CD4-positive, alpha-beta T cell (primary cell): ENCODE measurements around the gene SLC35A5. TPM values are rescaled to one million over a fixed set of nuclear protein-coding genes. Genes with fewer than 3 reads are reported as not detected.

Source experiments
- ATAC-seq: fragments of 200-7000 bp; cut with Tn5 transposase; one replicate; pipeline ENCODE4 v1.10.0; 2022; ENCODE audit warnings: mild to moderate bottlenecking; ENCODE audit not compliant: poor library complexity
- CTCF ChIA-PET: fragments of 350-600 bp; sonication (Branson Sonifier 250); formaldehyde crosslinking; loops from one replicate; lab custom pipeline; 2021; ENCODE audit warnings: antibody characterized with exemption, inconsistent platforms; lab: Charles Lee
- POLR2A ChIA-PET: fragments of 350-600 bp; sonication (Branson Sonifier 250); formaldehyde crosslinking; loops from one replicate; lab custom pipeline; 2021; ENCODE audit warnings: antibody characterized with exemption, inconsistent platforms; lab: Charles Lee
- DNase-seq, 14 experiments: peaks; one replicate each; pipeline ENCODE4 v3.0.0-alpha.2; 2013 to 2020; ENCODE audit warnings: mixed read lengths in 2 of 14
- H3K27ac ChIP-seq, 2 donors: one replicate each; pipeline versions ENCODE4 v1.5.1 to v1.7.0; 2013; ENCODE audit warnings: low read length in 2 of 2, low read depth in 1 of 2, mild to moderate bottlenecking in 1 of 2
- H3K27me3 ChIP-seq, 2 experiments: 1 replicate in 1 of 2; 2 replicates in 1 of 2; pipeline versions ENCODE4 v1.6.1 to v1.7.0; 2013; ENCODE audit warnings: low read length in 2 of 2, control low read depth in 1 of 2, mild to moderate bottlenecking in 1 of 2, moderate library complexity in 1 of 2; ENCODE audit not compliant: insufficient read depth in 2 of 2, control insufficient read depth in 1 of 2
- H3K36me3 ChIP-seq: one replicate; pipeline ENCODE4 v1.6.1; 2013; ENCODE audit warnings: low read length, control low read depth; ENCODE audit not compliant: insufficient read depth
- H3K4me1 ChIP-seq: one replicate; pipeline ENCODE4 v1.6.1; 2013; ENCODE audit warnings: low read length, control low read depth; ENCODE audit not compliant: insufficient read depth
- H3K4me3 ChIP-seq: one replicate; pipeline ENCODE4 v1.5.1; 2013; ENCODE audit warnings: mild to moderate bottlenecking, low read length, moderate library complexity
- H3K9me3 ChIP-seq, 2 experiments: 1 replicate in 1 of 2; 2 replicates in 1 of 2; pipeline versions ENCODE4 v1.6.1 to v1.7.0; 2013; ENCODE audit warnings: low read length in 2 of 2, mild to moderate bottlenecking in 2 of 2, control low read depth in 1 of 2, moderate library complexity in 1 of 2; ENCODE audit not compliant: control insufficient read depth in 1 of 2, insufficient read depth in 1 of 2
- H3K27ac Mint-ChIP-seq: one replicate; pipeline ENCODE4 v1.8.0; 2020; ENCODE audit warnings: mixed read lengths
- H3K27me3 Mint-ChIP-seq: one replicate; pipeline ENCODE4 v1.8.0; 2021; ENCODE audit warnings: mixed read lengths
- H3K36me3 Mint-ChIP-seq: one replicate; pipeline ENCODE4 v1.8.0; 2021; ENCODE audit warnings: low read depth, mixed read lengths
- H3K4me1 Mint-ChIP-seq: one replicate; pipeline ENCODE4 v1.8.0; 2021; ENCODE audit warnings: low read depth, mixed read lengths
- H3K4me3 Mint-ChIP-seq: one replicate; pipeline ENCODE4 v1.8.0; 2020; ENCODE audit warnings: mild to moderate bottlenecking, mixed read lengths
- H3K9me3 Mint-ChIP-seq: one replicate; pipeline ENCODE4 v1.8.0; 2020; ENCODE audit warnings: mixed read lengths
- intact Hi-C, 2 experiments: fragments of 100-400 bp; cut with DNase I in 1 of 2; cut with micrococcal nuclease in 1 of 2; formaldehyde crosslinking; loops; one replicate each; pipeline versions ENCODE4 v1.15.1 to v1.9.0; 2023 to 2025; cut with DNase I, micrococcal nuclease
- total RNA-seq, 174 experiments: library from RNA in 2 of 174; stranded (reverse) in 2 of 174; gene quantifications; one replicate each; pipeline ENCODE4 v1.2.3 and lab custom pipeline; 2021 to 2026
- TF ChIP-seq, protein P1 (sequence below): fragments of 200-600 bp; IDR thresholded peaks from one replicate; pipeline ENCODE4 v1.8.0; 2022; ENCODE audit warnings: antibody characterized with exemption, mild to moderate bottlenecking

Gene SLC35A5
- total RNA-seq, 2 experiments from 2014 or later = 4.6 to 7.3 TPM

DNA sequence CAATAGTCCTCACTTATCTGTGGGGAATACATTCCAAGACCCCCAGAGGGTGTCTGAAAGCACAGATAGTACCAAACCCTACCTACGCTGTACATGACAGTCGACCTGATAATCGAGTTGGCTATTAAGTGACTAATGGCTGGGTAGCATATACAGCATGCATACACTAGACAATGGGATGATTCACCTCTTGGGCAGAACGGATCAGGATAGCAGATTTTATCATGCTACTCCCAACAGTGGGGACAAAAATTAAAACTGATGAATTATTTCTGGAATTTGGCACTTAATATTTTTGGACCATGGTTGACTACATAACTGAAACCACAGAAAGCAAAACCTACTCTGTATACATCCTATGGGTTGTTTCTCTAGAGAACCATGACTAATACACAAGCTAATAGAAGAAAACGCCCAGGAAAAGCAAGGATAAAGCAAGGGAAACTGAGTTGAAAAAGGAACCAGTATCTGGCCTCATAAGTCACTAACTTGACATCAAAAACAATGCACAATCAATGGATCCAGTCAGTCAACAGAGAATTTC, 15.6 kb upstream of the SLC35A5 start:
- POLR2A ChIA-PET = interaction anchor here (2.3 kb wide), 1 partner anchor 16 kb away, joined by 9 read pairs; the partner anchor contains the start of genes ATG3 and SLC35A5
- DNase-seq = no peak
- intact Hi-C loops = no loop called here
- Histone ChIP-seq H3K9me3 (no peaks in the 10 kb centered on the region), H3K4me1 (no peaks in the 10 kb centered on the region), H3K27me3 (no peaks in the 10 kb centered on the region), H3K36me3 (peaks cover 55% of the 10 kb centered on the region), H3K27ac (no peak overlapping the region), H3K4me3 (no peak overlapping the region)
- Mint-ChIP-seq H3K4me1 (peaks cover 22% of the 10 kb centered on the region), H3K27ac (no peak overlapping the region), H3K27me3 (no peaks in the 10 kb centered on the region), H3K36me3 (peaks cover 77% of the 10 kb centered on the region), H3K9me3 (no peaks in the 10 kb centered on the region), H3K4me3 (no peak overlapping the region)
- ATAC-seq = no peak
- CTCF ChIA-PET = no interaction called here
- TF ChIP-seq, protein P1, sequence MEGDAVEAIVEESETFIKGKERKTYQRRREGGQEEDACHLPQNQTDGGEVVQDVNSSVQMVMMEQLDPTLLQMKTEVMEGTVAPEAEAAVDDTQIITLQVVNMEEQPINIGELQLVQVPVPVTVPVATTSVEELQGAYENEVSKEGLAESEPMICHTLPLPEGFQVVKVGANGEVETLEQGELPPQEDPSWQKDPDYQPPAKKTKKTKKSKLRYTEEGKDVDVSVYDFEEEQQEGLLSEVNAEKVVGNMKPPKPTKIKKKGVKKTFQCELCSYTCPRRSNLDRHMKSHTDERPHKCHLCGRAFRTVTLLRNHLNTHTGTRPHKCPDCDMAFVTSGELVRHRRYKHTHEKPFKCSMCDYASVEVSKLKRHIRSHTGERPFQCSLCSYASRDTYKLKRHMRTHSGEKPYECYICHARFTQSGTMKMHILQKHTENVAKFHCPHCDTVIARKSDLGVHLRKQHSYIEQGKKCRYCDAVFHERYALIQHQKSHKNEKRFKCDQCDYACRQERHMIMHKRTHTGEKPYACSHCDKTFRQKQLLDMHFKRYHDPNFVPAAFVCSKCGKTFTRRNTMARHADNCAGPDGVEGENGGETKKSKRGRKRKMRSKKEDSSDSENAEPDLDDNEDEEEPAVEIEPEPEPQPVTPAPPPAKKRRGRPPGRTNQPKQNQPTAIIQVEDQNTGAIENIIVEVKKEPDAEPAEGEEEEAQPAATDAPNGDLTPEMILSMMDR = no peak

DNA sequence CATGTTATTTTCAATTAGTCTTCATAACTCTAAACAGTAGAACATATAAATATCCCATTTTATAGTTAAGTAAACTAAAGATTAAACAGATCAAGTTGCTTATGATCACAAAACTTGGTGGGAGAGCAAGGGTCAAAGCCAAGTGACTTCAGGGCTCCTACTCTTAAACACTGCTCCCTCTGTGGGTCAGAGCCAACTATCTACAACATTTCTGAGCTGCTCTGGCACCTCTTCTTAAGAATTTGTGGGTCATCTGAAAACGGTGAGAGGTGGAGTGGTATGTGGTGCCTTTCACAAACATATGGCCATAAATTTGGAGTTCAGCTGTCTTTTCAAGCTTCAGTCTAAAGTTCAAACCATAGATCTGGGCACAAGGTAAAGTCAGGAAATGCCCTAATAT, 11.0 kb upstream of the SLC35A5 start:
- Histone ChIP-seq H3K27me3 (no peaks in the 10 kb centered on the region), H3K4me3 (no peak overlapping the region), H3K27ac (no peak overlapping the region), H3K4me1 (no peaks in the 10 kb centered on the region), H3K9me3 (no peaks in the 10 kb centered on the region), H3K36me3 (peaks cover 35% of the 10 kb centered on the region)
- peaks cover 65% of the 10 kb centered on the region for H3K36me3 Mint-ChIP-seq
- CTCF ChIA-PET = interaction anchor here (1.6 to 1.9 kb wide), 2 partner anchors 9 to 11 kb away, joined by 4 to 5 read pairs; partner anchors contain the start of genes ATG3 and SLC35A5
- intact Hi-C loops = no loop called here
- no peak overlapping the region for H3K27ac Mint-ChIP-seq
- H3K4me1 Mint-ChIP-seq = peaks cover 40% of the 10 kb centered on the region
- DNase-seq (no peak), ATAC-seq (no peak)
- no peak overlapping the region for H3K4me3 Mint-ChIP-seq
- POLR2A ChIA-PET = interaction anchor here (2.4 kb wide), 1 partner anchor 11 kb away, joined by 10 read pairs; the partner anchor contains the start of genes ATG3 and SLC35A5
- H3K9me3 Mint-ChIP-seq = no peaks in the 10 kb centered on the region
- TF ChIP-seq, protein P1 = no peak
- no peaks in the 10 kb centered on the region for H3K27me3 Mint-ChIP-seq

DNA sequence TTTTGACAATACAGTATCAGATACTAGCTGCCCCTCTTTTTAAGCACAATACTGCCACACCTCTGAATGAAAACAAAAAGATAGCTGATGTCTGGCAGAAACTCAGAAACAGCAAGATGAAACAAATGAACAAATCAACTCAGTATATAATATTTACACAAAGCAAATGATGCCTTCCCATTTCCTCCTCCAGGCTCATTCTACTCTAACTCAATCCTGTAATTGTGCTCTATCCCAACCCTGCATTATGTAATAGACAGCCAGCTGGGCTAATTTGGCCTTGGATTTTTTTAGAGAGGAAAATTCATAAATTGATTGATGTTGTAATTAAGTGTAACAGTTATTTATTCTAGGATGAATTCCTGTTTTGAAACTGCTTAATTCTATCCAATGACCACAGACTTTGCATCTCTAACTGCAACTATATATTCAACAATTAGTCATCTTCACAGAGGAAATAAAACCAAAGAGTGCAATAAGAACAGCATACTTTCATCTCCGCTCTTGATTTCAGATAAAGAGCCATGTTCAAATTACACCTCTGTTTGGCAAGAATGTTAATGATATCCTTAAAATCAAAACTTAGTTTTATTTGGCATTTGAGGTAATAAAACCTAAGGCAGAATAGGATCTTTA, 6.2 kb upstream of the SLC35A5 start:
- Histone ChIP-seq H3K9me3 (no peaks in the 10 kb centered on the region), H3K36me3 (peaks cover 9% of the 10 kb centered on the region), H3K4me1 (peaks cover 10% of the 10 kb centered on the region), H3K27ac (no peak overlapping the region), H3K4me3 (no peak overlapping the region), H3K27me3 (no peaks in the 10 kb centered on the region)
- Mint-ChIP-seq H3K36me3 (peaks cover 47% of the 10 kb centered on the region), H3K4me1 (peaks cover 64% of the 10 kb centered on the region), H3K9me3 (no peaks in the 10 kb centered on the region), H3K27me3 (no peaks in the 10 kb centered on the region), H3K27ac (peak overlapping the region; percentile 22), H3K4me3 (peak overlapping the region; percentile 45)
- TF ChIP-seq, protein P1 = no peak
- POLR2A ChIA-PET = no interaction called here
- intact Hi-C loops = no loop called here
- CTCF ChIA-PET = no interaction called here
- ATAC-seq (no peak), DNase-seq (peak in 2 of 14 experiments; percentile 5 to 7)
